ENCODE measurements around the gene FBXO8.

The FBXO8 gene

DNA sequence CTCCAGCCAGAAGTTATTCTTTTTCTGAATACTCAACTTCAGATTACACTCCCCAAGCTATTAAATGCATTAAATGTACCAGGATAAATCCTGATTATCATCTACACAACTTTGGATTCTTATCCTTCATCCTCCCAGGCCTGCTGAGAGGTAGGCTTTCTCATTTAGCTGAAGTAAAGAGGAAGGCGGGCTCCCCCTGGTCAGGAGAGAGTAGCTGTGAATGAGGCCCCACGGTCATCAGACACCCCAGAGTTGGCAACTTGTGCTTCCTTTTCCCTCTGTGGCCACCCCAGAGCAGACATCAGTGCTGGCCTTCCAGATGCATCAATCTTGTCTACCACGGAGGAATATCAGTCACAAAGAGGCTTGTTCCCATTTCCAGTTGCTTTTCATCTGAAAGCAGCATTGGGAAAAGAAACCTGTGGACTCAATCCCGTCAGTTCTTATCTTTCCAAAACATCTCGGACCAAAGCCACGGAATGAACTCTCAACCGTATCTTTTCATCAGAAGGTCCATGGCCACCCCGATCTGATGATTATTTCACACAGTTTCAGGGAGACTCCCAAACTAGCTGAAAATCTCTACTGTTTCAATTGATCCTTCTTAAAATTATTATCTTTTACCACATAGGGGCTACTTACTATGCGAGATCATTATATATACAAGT is 79.2 kb downstream of the FBXO8 start:
- DNase-seq = no peak

DNA sequence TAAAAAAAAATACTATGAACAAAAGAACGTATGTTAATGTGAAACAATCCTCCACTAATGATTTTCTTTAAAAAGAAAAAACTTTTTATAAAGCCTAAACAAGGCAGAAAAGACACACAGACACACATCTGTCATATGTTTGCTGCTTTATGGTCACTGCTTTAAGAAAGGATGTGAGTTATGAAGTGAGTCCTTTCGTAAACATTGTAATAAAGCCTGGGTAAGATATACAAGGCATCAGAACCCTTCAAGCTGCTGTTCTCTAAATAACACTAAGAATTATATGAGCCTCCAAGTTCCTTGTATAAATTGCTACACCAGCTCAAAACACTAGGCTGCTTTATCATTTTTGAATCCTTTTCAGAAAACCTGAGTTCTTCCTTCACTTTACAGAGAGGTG is 81.6 kb downstream of the FBXO8 start:
- DNase-seq = no peak

DNA sequence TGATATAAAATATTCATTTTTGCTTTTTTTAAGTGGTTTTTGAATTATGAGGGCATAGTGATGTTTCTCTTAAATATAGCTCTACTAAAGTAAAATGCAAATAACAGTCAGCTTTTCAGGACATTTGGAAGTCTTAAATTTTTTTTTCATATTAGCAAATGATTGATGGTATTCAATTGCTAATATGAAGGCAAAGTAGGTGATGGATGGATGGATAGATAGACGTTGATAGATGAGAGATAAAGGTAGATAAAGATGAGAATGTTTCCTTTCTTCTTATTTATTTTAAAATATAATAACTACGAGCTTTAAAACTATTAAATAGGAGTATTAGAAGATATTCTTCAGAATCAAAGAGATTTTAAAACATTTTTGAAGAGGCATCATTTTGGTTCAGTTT is 83.7 kb downstream of the FBXO8 start:
- no peak for DNase-seq

DNA sequence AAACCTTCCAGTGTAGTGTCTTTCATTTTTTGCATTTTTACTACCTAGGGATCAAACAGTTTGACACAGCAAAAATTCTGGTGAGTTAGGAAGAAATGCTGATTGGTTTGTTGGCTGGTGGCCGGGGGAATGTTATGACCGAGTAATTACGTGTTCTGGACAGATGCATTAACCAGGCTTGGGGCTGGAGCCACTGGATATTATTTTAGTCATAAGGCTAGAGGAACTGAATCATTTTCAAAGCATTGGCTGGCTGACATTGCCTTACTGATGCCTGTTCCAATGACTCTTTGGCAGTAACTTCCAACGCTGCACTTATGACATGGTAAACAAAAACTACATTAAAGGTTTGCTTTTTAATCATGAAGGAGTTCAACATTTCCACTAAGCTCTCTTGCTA is 84.6 kb downstream of the FBXO8 start:
- DNase-seq = no peak

DNA sequence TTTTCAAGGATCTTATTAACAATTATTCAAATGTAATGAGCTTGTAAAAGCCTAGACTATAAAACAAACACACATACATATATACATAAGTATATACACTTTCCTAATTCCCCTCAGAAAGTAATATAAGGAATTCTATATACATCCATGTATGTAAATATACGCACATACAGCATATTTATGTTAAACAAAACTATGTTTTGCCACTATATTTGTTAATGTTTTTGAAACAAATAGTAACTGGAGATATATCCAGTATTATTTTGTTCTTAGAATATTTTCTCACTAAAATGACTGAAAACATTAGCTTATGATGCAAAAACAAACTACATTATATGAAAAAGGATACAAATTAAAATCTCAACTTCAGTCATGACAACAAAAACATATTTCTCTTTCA is 85.1 kb downstream of the FBXO8 start:
- no peak for DNase-seq

DNA sequence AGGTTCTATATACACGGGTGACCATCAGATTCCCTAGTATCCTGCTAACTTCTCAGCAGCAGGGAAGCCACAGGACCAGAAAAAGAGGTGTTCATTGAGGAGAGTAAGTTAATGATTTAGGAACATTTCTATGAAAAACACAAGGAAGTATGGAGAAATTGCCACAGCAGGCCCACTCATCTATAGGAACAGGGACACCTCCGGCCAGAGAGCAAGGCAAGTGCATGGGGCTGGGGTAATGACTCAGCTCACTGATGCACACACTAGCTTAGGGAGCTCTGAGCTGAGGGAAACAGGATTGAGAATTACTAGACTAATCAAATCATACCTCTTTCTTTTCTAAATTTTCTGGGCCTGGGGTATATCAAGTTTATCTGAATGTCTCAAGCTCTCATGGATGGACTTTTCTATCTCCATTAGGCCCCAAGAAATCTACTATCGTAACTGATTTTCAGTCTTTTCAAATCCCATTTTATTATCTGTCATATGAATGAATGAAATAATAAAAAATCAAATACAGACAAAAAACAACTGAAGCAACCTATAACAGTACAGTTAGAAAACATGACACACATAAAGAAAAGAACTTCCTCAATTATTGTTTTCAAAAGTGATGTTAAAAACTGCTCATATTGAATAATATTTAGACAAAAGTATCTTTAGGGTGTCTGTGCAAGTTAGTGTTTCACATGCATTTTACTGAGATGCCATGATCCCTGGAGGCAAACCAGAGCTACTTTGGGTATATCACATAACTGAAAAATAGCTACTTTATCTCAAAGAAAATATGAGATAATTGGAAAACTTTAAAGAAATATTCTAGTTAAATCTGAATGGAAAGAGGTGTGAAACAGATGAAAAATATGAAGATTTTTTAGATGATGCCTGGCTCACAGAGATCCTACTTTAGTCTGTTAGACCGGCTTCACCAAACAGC is 89.8 kb downstream of the FBXO8 start:
- DNase-seq = no peak

DNA sequence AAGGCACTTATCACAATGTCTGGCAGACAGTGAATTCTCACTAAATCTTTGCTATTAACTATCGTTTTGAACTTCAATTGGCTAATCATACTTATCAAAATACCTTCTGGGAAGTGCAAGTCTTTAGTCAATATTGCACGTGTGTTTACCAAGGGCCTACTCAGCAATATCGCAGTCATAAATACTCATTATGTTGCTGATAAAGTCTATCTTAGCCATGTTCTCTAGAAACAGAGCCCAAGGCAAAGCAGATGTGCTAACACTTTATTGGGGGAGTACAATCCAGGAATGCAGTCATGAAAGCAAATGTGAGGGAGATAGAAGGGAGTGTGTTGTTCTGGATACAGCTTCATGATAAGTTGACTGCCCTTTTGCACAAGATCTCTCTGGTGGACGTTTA is 90.5 kb downstream of the FBXO8 start:
- DNase-seq = no peak

DNA sequence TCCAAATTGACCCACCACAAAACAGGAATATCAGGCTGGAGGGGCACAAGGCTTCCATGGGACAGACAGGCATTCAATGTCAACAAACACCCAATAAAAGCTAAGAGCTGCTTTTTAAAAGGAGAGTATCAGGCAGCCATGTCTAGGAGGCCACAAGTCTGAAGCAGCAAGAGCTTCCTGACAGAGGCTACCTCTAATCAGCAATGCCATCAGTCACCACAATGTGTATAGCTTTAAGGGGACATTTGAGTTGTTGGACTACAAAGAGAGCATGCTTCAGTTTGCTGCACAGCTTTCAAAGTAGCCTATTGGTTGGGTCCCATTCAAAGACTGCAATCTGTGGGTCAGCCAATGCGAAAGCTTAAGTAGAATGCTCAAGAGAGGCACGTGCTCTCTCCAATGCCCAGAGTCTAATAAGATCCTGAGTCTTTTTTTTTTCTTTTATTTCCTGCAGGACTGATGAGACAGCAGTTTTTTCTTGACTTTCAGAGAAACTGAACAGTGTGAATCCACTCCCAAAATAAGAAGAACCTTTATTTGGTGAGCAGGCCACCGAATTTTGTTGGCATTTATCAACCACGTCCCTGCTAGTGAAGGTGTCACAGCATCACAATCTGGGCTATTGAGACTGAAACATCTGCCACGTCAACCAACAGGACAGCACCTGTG is 92.5 kb downstream of the FBXO8 start:
- DNase-seq = no peak

DNA sequence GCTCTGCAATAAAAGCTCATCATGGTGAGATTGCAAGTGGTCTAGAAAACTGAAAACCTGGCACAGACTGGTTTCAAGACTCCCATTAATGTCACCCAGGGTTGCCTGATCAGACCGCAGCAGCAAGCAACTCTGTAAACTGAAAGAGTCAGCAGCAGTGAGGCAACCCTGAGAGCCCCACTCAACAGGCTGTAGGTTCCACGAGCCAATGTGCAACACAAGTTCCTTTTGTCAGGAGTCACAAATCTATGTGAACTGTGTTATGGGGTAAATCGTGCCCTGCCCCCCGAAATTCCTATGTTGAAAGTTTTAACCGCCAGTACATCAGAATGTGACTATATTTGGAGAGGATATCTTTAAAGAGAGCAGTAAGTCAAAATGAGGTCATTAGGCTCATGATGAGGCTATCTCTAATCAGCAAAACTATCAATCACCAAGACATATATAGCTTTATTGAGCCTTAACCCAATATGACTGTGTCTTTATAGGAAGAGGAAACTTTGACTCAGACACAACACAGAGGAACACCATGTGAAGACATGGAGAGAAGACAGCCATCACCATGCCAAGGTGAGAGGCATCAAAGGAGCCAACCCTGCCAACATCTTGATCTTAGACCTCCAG is 94.0 kb downstream of the FBXO8 start:
- DNase-seq = no peak
